GM21526 (cell line): ENCODE measurements around the gene PRKAA1.
"Not testable (repeated sequence)": the region's sequence is repeated elsewhere in the genome, so short reads cannot be mapped to it uniquely, and the experiment has no call there.

Experiments used
- ATAC-seq: cut with Tn5 transposase; IDR thresholded peaks from one replicate; pipeline ENCODE4 v1.9.1; 2021; ENCODE audit warnings: moderate library complexity; ENCODE audit not compliant: unreplicated experiment, low FRiP score

Gene PRKAA1

GRCh38 chr5:40826489-40827187 is 28.5 kb upstream of the PRKAA1 start:
- ATAC-seq = no peak

- not testable (repeated sequence) for ATAC-seq
These were observed 27.4 kb upstream of the PRKAA1 start for GRCh38 chr5:40825461-40826043.

- no peak for ATAC-seq
These were observed 25.3 kb upstream of the PRKAA1 start for GRCh38 chr5:40823459-40823858.

GRCh38 chr5:40813698-40814281 is 15.6 kb upstream of the PRKAA1 start:
- no peak for ATAC-seq

GRCh38 chr5:40812125-40812524 is 14.0 kb upstream of the PRKAA1 start:
- no peak for ATAC-seq

- ATAC-seq = no peak
These were observed 3.8 kb upstream of the PRKAA1 start for GRCh38 chr5:40801771-40802562.

- ATAC-seq = no peak
These were observed 1.1 kb upstream of the PRKAA1 start for GRCh38 chr5:40799258-40799657.

- ATAC-seq = no peak
These were observed 632 bp upstream of the PRKAA1 start for GRCh38 chr5:40798801-40799210.

- peak; percentile 41 for ATAC-seq
These were observed 732 bp downstream of the PRKAA1 start for GRCh38 chr5:40797273-40798011.

GRCh38 chr5:40796487-40796889 is 1.7 kb downstream of the PRKAA1 start:
- no peak for ATAC-seq

GRCh38 chr5:40794877-40795276 is 3.3 kb downstream of the PRKAA1 start:
- ATAC-seq = not testable (repeated sequence)

GRCh38 chr5:40794340-40794739 is 3.8 kb downstream of the PRKAA1 start:
- not testable (repeated sequence) for ATAC-seq

GRCh38 chr5:40792691-40793090 is 5.5 kb downstream of the PRKAA1 start:
- not testable (repeated sequence) for ATAC-seq

GRCh38 chr5:40791715-40792139 is 6.4 kb downstream of the PRKAA1 start:
- no peak for ATAC-seq

- ATAC-seq = no peak
These were observed 7.1 kb downstream of the PRKAA1 start for GRCh38 chr5:40790947-40791593.

- not testable (repeated sequence) for ATAC-seq
These were observed 9.2 kb downstream of the PRKAA1 start for GRCh38 chr5:40788941-40789340.

GRCh38 chr5:40787986-40788385 is 10.2 kb downstream of the PRKAA1 start:
- ATAC-seq = no peak

- ATAC-seq = not testable (repeated sequence)
These were observed 11.5 kb downstream of the PRKAA1 start for GRCh38 chr5:40786664-40787063.

- ATAC-seq = no peak
These were observed 13.3 kb downstream of the PRKAA1 start for GRCh38 chr5:40784916-40785315.
